Endodermal cell (in vitro differentiated cells): ENCODE data around the gene KCNJ16. TPM values are rescaled to one million over a fixed set of nuclear protein-coding genes. Genes with fewer than 3 reads are reported as not detected.

Experiments used
- DNase-seq: peaks from one replicate; pipeline ENCODE4 v3.0.0-alpha.2; 2017
- H3K27ac ChIP-seq: 2 replicates; pipeline ENCODE4 v1.5.1; 2013; ENCODE audit warnings: mild to moderate bottlenecking, low read depth, low read length, moderate library complexity
- H3K27me3 ChIP-seq: 2 replicates; pipeline ENCODE4 v1.6.1; 2013; ENCODE audit warnings: mild to moderate bottlenecking, low read length, moderate library complexity; ENCODE audit not compliant: insufficient read depth, control insufficient read depth, poor library complexity, severe bottlenecking
- H3K36me3 ChIP-seq: 2 replicates; pipeline ENCODE4 v1.7.0; 2013; ENCODE audit warnings: mild to moderate bottlenecking, low read length, moderate library complexity; ENCODE audit not compliant: control insufficient read depth, insufficient read depth
- H3K4me1 ChIP-seq: one replicate; pipeline ENCODE4 v1.7.0; 2013; ENCODE audit warnings: low read length; ENCODE audit not compliant: control insufficient read depth, insufficient read depth
- H3K4me3 ChIP-seq: 2 replicates; pipeline ENCODE4 v1.5.1; 2013; ENCODE audit warnings: mild to moderate bottlenecking, low read length, moderate library complexity
- H3K9ac ChIP-seq: 2 replicates; pipeline ENCODE4 v1.6.1; 2013; ENCODE audit warnings: mild to moderate bottlenecking, low read length, moderate library complexity; ENCODE audit not compliant: poor library complexity, severe bottlenecking; ENCODE audit errors: extremely low read depth
- H3K9me3 ChIP-seq: 2 replicates; pipeline ENCODE4 v1.6.1; 2013; ENCODE audit warnings: mild to moderate bottlenecking, low read length, moderate library complexity; ENCODE audit not compliant: control insufficient read depth
- H3K27ac Mint-ChIP-seq: 2 replicates; pipeline ENCODE4 v1.8.0; 2020; ENCODE audit warnings: mixed read lengths
- H3K27me3 Mint-ChIP-seq: 2 replicates; pipeline ENCODE4 v1.8.0; 2021; ENCODE audit warnings: mild to moderate bottlenecking, mixed read lengths; ENCODE audit not compliant: insufficient read depth
- H3K36me3 Mint-ChIP-seq: 2 replicates; pipeline ENCODE4 v1.8.0; 2020; ENCODE audit warnings: low read depth, mixed read lengths
- H3K4me1 Mint-ChIP-seq: 2 replicates; pipeline ENCODE4 v1.8.0; 2020; ENCODE audit warnings: mixed read lengths
- H3K4me3 Mint-ChIP-seq: 2 replicates; pipeline ENCODE4 v1.8.0; 2020; ENCODE audit warnings: mild to moderate bottlenecking, moderate library complexity, mixed read lengths
- H3K9me3 Mint-ChIP-seq: 2 replicates; pipeline ENCODE4 v1.8.0; 2020; ENCODE audit warnings: mild to moderate bottlenecking, mixed read lengths
- CTCF ChIP-seq: fragments of 200-600 bp; sonication (generic); conservative IDR thresholded peaks from 2 replicates; pipeline ENCODE4 v1.5.0; 2021; ENCODE audit warnings: antibody characterized with exemption, mild to moderate bottlenecking
- WGBS, 2 experiments: methylation state at CpG; one replicate each; pipeline versions ENCODE4 v1.1.5 to v1.1.7; 2013; ENCODE audit warnings: missing lambda C conversion rate in 2 of 2, mixed read lengths in 1 of 2; ENCODE audit not compliant: insufficient coverage in 1 of 2, insufficient read length in 1 of 2; 5-methylcytosine and 5-hydroxymethylcytosine counted together
- total RNA-seq, 2 donors: library from RNA; stranded (reverse); fragmentation: NEBNext Ultra II Directional in 1 of 2; extraction: Animal tissue kit (Norgen Biotek cat#: 25700) in 1 of 2; gene quantifications; 2 replicates in 1 of 2; 3 replicates in 1 of 2; pipeline ENCODE4 v1.2.1, GENCODE V29; 2021

KCNJ16 gene
- total RNA-seq, 2 donors from 2014 or later = 0.68 to 1.5 TPM

- H3K27me3 Mint-ChIP-seq = peaks cover 2% of the 10 kb centered on the region
- no peaks in the 10 kb centered on the region for H3K36me3 ChIP-seq
- H3K9me3 ChIP-seq = no peaks in the 10 kb centered on the region
- H3K4me1 Mint-ChIP-seq = no peaks in the 10 kb centered on the region
- no peak overlapping the region for H3K27ac ChIP-seq
- no peak overlapping the region for H3K9ac ChIP-seq
- H3K36me3 Mint-ChIP-seq = no peaks in the 10 kb centered on the region
- DNase-seq = no peak
- no peaks in the 10 kb centered on the region for H3K27me3 ChIP-seq
- no peak overlapping the region for H3K27ac Mint-ChIP-seq
- TF ChIP-seq CTCF = no peak
- no peak overlapping the region for H3K4me3 Mint-ChIP-seq
- H3K4me3 ChIP-seq = no peak overlapping the region
- no peaks in the 10 kb centered on the region for H3K4me1 ChIP-seq
- H3K9me3 Mint-ChIP-seq = no peaks in the 10 kb centered on the region
- 83 to 86% methylated on average over 1 of the region's 1 CpG for WGBS, 2 experiments
Observed at GRCh38 chr17:70030371-70030770, 44.7 kb upstream of the KCNJ16 start.

DNA sequence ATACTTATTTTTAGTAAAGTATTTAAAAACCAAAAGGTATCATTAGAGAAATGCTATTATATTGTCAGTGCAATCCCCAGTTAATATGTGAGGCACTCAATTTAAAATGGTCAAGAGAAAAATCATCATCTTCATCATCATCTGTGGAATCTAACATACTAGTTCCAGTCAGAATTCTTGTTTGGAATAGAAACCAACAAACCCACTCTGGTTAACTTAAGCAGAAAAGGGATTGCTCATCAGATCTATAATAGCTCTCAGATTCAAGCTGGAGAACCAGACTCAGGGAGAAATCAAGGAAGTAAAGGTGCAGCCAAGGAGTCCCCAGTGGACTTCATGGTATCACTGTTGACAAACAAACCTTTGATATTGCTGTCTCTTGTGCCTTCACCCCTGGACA is 43.7 kb upstream of the KCNJ16 start:
- Histone ChIP-seq H3K9me3 (no peaks in the 10 kb centered on the region), H3K9ac (no peak overlapping the region), H3K4me3 (no peak overlapping the region), H3K27me3 (no peaks in the 10 kb centered on the region), H3K27ac (no peak overlapping the region), H3K36me3 (no peaks in the 10 kb centered on the region), H3K4me1 (no peaks in the 10 kb centered on the region)
- Mint-ChIP-seq H3K36me3 (no peaks in the 10 kb centered on the region), H3K4me1 (no peaks in the 10 kb centered on the region), H3K27ac (no peak overlapping the region), H3K27me3 (peaks cover 2% of the 10 kb centered on the region), H3K9me3 (no peaks in the 10 kb centered on the region), H3K4me3 (no peak overlapping the region)
- no peak for DNase-seq
- TF ChIP-seq CTCF = no peak

DNA sequence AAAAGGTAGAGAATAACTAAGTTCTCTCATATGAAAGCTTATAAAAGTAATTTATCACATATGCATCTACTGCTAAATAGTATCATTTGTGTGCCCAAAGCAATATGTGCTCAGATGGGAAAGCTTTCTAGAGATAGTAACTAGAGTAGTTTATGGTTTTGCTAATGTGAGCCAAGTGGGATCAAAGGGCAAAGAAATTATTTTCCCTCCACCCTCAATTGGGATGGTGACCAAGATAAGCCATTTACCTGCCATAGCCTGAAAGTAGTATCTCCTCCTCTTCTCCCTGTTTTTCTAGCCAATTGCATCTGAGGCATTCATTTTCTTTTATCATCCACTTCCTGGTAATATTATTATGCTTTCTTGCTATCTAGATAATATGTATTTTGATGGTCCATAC is 41.9 kb upstream of the KCNJ16 start:
- H3K27ac ChIP-seq = no peak overlapping the region
- no peak for TF ChIP-seq CTCF
- Mint-ChIP-seq H3K9me3 (no peaks in the 10 kb centered on the region), H3K27ac (no peak overlapping the region), H3K36me3 (no peaks in the 10 kb centered on the region), H3K4me1 (no peaks in the 10 kb centered on the region), H3K4me3 (no peak overlapping the region), H3K27me3 (no peaks in the 10 kb centered on the region)
- no peaks in the 10 kb centered on the region for H3K27me3 ChIP-seq
- H3K36me3 ChIP-seq = no peaks in the 10 kb centered on the region
- H3K9me3 ChIP-seq = no peaks in the 10 kb centered on the region
- no peak overlapping the region for H3K9ac ChIP-seq
- no peak overlapping the region for H3K4me3 ChIP-seq
- no peaks in the 10 kb centered on the region for H3K4me1 ChIP-seq
- no peak for DNase-seq
